Motor neuron (in vitro differentiated cells): ENCODE data around the gene P3H4. TPM values are rescaled to one million over a fixed set of nuclear protein-coding genes. Genes with fewer than 3 reads are reported as not detected.

Experiments
- ATAC-seq, 8 experiments: fragments of 200-7000 bp; cut with Tn5 transposase; replicated peaks in 6 of 8; 2 replicates each; pipeline ENCODE4 v1.8.0; 2021; ENCODE audit warnings: mild to moderate bottlenecking in 8 of 8, moderate library complexity in 8 of 8
- H3K27ac ChIP-seq, 2 donors: fragments of 250-450 bp; sonication (Bioruptor Pico); 2 replicates each; pipeline ENCODE4 v1.9.0; 2021; ENCODE audit warnings: antibody characterized with exemption in 2 of 2, mild to moderate bottlenecking in 2 of 2, moderate library complexity in 1 of 2
- H3K4me1 ChIP-seq, 2 donors: fragments of 250-450 bp; sonication (Bioruptor Pico); replicated peaks in 1 of 2; 2 replicates each; pipeline ENCODE4 v1.6.1; 2021; ENCODE audit warnings: antibody characterized with exemption in 2 of 2, mild to moderate bottlenecking in 2 of 2, moderate library complexity in 1 of 2
- H3K4me3 ChIP-seq, 5 donors: fragments of 250-450 bp; sonication (Bioruptor Pico); 2 replicates each; pipeline ENCODE4 v1.9.0; 2021; ENCODE audit warnings: antibody characterized with exemption in 5 of 5, mild to moderate bottlenecking in 5 of 5, moderate library complexity in 4 of 5
- WGBS, 10 experiments: fragments of 450-650 bp; shearing (Covaris generic); methylation state at CpG; one replicate each; pipeline ENCODE4 v1.0.0; 2022; 5-methylcytosine and 5-hydroxymethylcytosine counted together
- in situ Hi-C, 9 experiments: fragments of 400-800 bp; cut with MboI; loops; one replicate each; pipeline ENCODE4 v1.15.0; 2021; ENCODE audit warnings: low sequenced_read_pairs in 9 of 9, low pct_unique_long_range_greater_than_20kb in 2 of 9; ENCODE audit not compliant: unreplicated experiment in 9 of 9
- total RNA-seq, 8 experiments: library from RNA; unstranded; fragments of 300-600 nt; gene quantifications; 2 replicates each; pipeline versions ENCODE4 v1.2.3 to v1.2.4, GENCODE V29; 2022

The P3H4 gene
- total RNA-seq, 8 experiments from 2014 or later = 13.4 to 50.3 (median 20.3) TPM

DNA sequence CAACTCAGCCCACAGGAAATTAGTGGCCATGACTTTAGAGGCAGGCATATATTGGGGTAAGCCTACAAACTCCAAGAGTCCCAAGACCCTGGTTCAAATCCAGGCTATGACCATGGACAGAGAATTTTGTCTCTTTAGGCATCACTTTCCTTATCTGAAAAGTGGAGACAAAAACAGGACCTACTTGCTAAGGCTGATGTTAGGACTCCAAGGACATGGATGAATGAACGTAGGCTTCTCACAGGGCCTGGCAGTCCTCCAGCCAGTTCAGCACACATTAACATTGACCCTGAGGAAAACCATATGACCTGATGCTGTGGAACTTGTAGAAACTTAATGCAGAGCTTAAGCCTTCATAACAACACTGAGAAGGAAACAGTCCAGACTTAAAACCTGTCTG is 2.4 kb upstream of the P3H4 start:
- in situ Hi-C loops = no loop called here
- Histone ChIP-seq H3K27ac (peak overlapping the region in 1 of 2 donors; percentile 93), H3K4me3 (peak overlapping the region in 4 of 5 donors; percentile 77 to 96 (median 86)), H3K4me1 (peaks cover 6 to 21% of the 10 kb centered on the region in 2 donors)
- WGBS, 10 experiments = 67 to 83% (median 80%) methylated on average over 1 of the region's 1 CpG; no CpG with 5 or more reads in 7 of the 10 experiments
- no peak for ATAC-seq

DNA sequence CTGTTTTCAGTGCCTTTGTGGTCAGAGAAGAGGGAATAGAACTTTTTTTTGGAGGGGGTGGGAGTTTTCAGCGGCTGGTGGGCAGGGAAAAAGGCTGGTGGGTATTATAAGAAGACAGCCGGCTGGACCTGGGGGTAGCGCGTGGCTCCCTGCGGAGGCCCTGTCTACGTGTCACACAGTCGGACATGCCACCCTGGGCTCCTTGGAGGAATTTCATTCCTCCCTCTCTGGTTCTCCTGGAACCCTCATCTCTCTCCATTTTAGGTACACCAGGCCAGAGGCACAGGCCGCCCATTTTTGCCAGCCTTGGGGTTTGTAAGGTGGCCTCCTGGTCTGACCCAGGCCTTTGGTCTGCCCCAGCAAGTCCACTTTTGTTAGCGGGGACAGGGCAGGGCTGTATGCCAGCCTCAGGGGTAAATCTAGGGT is 2.0 kb upstream of the P3H4 start:
- ATAC-seq = no peak
- in situ Hi-C loops = no loop called here
- peaks cover 6 to 21% of the 10 kb centered on the region in 2 donors for H3K4me1 ChIP-seq
- 26 to 80% (median 47%) methylated on average over 1 to 4 of the region's 9 CpGs; no CpG with 5 or more reads in 7 of the 10 experiments for WGBS, 10 experiments
- peak overlapping the region; percentile 89 to 93 for H3K27ac ChIP-seq
- peak overlapping the region; percentile 77 to 96 (median 80) for H3K4me3 ChIP-seq

GRCh38 chr17:41813152-41813680 is 1.5 kb upstream of the P3H4 start:
- WGBS, 10 experiments = 11 to 20% methylated on average over 2 to 7 of the region's 12 CpGs; no CpG with 5 or more reads in 8 of the 10 experiments
- Histone ChIP-seq H3K27ac (peak overlapping the region; percentile 89 to 93), H3K4me1 (peaks cover 6 to 21% of the 10 kb centered on the region in 2 donors), H3K4me3 (peak overlapping the region; percentile 77 to 96 (median 80))
- in situ Hi-C loops = no loop called here
- peak in 1 of 8 experiments; percentile 1 for ATAC-seq

DNA sequence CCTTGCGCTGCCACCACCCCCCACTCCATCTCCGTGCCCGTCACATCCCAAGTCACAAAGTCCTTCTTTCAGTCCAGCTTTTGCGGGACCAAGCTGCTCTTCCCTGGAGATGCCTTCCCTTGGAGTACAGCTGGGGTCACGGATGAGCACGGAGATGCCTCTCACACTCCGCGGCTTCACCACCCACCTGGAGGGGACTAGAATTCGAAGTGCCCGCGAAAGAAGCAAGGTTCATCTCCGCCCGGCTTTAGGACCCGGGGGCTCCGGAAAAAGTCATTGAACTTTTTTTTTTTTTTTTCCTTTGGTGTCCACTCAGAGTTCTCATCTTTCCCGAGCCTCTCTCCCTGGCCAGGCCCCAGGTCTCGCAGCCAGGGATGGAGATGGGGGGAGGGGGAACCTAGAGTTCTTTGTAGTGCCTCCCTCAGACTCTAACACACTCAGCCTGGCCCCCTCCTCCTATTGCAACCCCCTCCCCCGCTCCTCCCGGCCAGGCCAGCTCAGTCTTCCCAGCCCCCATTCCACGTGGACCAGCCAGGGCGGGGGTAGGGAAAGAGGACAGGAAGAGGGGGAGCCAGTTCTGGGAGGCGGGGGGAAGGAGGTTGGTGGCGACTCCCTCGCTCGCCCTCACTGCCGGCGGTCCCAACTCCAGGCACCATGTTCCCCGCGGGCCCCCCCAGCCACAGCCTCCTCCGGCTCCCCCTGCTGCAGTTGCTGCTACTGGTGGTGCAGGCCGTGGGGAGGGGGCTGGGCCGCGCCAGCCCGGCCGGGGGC is 817 bp upstream of the P3H4 start, which contains the start of gene FKBP10:
Gene FKBP10 (plus strand): TSS at position 624 of the 771 bp plus-strand sequence. CDS start 31 bp downstream, at position 655.
- Histone ChIP-seq H3K4me3 (peak within 1 kb of the TSS; percentile 77 to 96 (median 80)), H3K4me1 (peaks cover 6 to 21% of the 10 kb centered on the region in 2 donors), H3K27ac (peak within 1 kb of the TSS; percentile 89 to 93)
- in situ Hi-C loops = no loop called here
- WGBS, 10 experiments = 0 to 2% (median 0%) methylated on average over 1 to 15 of the region's 35 CpGs; no CpG with 5 or more reads in 4 of the 10 experiments
- peak; percentile 48 to 79 (median 77) for ATAC-seq

- H3K4me3 ChIP-seq = peak overlapping the region; percentile 77 to 96 (median 80)
- 3 to 21% methylated on average over 4 to 14 of the region's 58 CpGs; no CpG with 5 or more reads in 8 of the 10 experiments for WGBS, 10 experiments
- peak in 4 of 8 experiments; percentile 1 to 4 (median 2) for ATAC-seq
- H3K27ac ChIP-seq = peak overlapping the region; percentile 89 to 93
- peaks cover 6 to 21% of the 10 kb centered on the region in 2 donors for H3K4me1 ChIP-seq
- in situ Hi-C loops = no loop called here
Measured at GRCh38 chr17:41810659-41811548, 845 bp downstream of the P3H4 start.

GRCh38 chr17:41806685-41807445 is 4.9 kb downstream of the P3H4 start:
- in situ Hi-C loops = loop anchor here in 1 of 9 experiments (10.0 kb wide), 1 partner anchor 72 kb away; the partner anchor contains the start of gene HAP1
- no peak for ATAC-seq
- Histone ChIP-seq H3K4me3 (no peak overlapping the region), H3K27ac (no peak overlapping the region), H3K4me1 (peaks cover 6 to 13% of the 10 kb centered on the region in 2 donors)
- 60 to 100% (median 90%) methylated on average over 1 to 3 of the region's 8 CpGs; no CpG with 5 or more reads in 5 of the 10 experiments for WGBS, 10 experiments

DNA sequence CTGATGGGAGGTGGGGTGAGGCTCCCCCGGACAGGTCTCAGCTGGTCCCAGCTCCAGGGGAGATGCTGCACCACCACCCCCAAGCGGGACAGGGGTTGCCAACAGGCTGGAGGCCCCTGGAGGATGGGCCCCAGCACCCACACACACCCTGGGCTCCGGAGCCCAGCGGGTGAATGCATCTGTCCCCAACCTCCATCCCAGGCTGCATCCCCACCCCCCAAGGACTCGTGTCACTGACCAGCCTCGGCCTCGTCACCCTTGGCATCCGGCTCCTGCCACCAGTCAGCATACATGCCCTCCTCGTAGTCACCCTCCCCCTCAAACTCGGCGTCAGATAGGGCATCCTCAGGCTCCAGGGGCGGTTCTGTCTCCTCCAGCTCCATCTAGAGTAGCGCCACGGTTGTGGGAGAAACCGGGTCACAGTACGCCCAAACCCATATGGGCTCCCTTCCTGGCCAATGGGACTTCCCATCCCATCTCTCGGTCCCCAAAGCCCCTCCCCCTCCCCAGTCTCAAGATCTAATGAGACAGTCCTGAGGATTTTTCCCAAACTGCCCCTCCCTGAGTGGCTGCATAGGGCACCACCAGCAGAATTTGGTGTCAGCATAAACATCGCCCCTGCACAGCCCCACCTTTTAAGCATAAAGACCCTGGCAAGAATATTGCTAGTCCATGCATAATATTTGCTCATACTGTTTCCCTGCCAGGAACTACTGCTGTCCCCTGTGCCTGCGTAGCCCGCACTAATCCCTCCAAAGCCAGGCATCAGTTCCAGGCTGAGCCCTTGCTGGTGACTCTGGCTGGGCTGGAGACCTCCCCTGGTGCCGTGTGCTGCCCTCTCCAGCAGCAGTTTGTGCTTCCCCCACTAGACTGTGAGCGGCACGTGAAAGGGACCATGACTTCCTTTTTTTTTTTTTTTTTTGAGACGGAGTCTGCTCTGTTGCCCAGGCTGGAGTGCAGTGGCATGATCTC is 8.4 kb downstream of the P3H4 start:
- no peak overlapping the region for H3K4me3 ChIP-seq
- WGBS, 10 experiments = 0 to 100% (median 72%) methylated on average over 1 to 8 of the region's 24 CpGs; no CpG with 5 or more reads in 4 of the 10 experiments
- H3K27ac ChIP-seq = no peak overlapping the region
- in situ Hi-C loops = loop anchor here in 2 of 9 experiments (5.0 to 10.0 kb wide), 2 partner anchors 66 to 69 kb away; partner anchors contain the start of gene HAP1 (in 1 of the 2)
- peaks cover 0 to 9% of the 10 kb centered on the region in 2 donors for H3K4me1 ChIP-seq
- ATAC-seq = peak in 3 of 8 experiments; percentile 11 to 65 (median 13)

DNA sequence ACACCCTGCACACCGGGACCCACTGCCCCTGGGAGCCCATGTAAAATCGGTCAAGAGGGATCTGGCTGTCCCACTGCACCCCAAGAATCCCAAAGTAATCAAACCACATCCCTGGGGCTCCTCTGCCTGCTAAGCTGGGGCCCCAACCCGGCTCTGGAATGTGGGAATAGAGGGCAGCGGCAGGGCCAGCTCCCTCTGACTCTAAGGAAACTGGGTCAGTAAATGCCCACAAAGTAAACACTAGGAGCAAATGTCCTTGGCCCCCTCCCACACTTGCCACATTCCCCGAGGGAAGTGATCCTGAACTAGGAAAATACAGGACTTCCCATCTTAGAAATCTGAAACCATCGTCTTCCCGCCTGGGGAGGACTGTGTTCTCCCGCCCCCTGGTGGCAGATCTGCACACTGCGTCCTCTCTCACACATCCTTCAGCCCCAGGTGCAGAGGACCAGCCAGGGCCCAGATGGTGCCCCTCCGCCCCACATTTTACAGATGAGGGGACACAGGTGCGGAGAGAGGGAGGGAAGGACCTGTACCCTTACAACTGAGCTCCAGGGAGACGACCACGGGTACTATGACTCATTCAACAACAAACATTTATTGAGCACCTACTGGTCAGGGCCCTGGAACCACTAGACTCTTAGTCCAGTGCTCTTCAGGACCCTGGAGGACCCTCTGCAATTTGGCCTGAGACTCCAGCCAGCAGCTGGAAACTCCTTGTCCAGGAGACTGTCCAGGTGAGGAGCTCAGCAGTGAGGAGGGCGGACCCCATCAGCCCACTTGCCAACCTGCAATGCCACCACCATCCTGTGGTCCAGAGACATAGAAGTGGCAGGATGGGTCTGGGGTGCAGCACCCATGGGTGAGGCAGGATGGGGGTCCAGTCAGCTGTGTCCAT is 10.1 kb downstream of the P3H4 start:
- WGBS, 10 experiments = 0 to 60% (median 4%) methylated on average over 1 to 9 of the region's 14 CpGs; no CpG with 5 or more reads in 4 of the 10 experiments
- Histone ChIP-seq H3K27ac (no peak overlapping the region), H3K4me3 (no peak overlapping the region), H3K4me1 (peaks cover 0 to 9% of the 10 kb centered on the region in 2 donors)
- peak; percentile 44 to 81 (median 74) for ATAC-seq
- in situ Hi-C loops = loop anchor here in 2 of 9 experiments (5.0 to 10.0 kb wide), 2 partner anchors 64 to 67 kb away; partner anchors contain the start of gene HAP1 (in 1 of the 2)

DNA sequence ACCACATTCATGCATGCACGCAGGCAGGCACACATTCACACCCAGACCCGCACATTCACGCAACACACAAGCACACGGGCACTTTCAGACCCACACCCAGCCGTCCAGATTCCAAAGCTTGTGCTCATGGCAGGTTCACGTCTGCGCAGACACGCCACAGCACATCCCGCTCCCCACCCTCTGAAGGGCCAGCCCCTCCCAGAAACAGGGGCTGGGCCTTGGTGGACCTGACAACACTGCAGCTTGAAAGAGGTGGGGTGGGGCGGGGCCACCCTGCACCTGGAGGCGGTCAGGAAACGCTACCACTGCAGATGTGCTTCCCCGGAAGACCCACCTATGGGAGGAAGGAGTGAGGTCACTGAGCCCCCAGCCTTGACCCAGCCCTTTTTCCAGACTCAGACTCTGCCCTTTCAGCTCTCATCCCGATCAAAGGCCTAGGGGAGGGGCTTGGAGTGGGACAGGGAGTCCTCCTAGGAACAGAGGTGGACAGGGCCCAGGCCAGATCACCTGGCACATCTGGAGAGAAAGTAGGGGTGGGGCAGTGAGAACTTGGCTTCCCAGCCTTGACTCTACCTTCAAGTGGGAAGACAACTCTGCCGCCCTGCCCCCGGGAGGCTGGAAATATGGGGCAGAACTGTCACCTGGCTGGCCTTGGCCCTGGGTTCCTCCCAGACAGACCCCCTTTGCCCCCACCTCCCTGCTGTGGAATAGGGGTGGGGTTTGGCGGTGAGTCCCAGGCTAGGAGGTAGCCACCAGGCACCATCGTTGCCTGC is 11.0 kb downstream of the P3H4 start:
- peak; percentile 14 to 88 (median 36) for ATAC-seq
- WGBS, 10 experiments = 20 to 100% (median 83%) methylated on average over 1 to 3 of the region's 18 CpGs; no CpG with 5 or more reads in 6 of the 10 experiments
- Histone ChIP-seq H3K27ac (no peak overlapping the region), H3K4me3 (no peak overlapping the region), H3K4me1 (peaks cover 0 to 9% of the 10 kb centered on the region in 2 donors)
- in situ Hi-C loops = loop anchor here in 2 of 9 experiments (5.0 to 10.0 kb wide), 2 partner anchors 63 to 66 kb away; partner anchors contain the start of gene HAP1 (in 1 of the 2)
